A549 treated with RU486 at 1 μM for 4 hours (cell line): ENCODE measurements around the gene OR4D10. TPM values are rescaled to one million over a fixed set of nuclear protein-coding genes. Genes with fewer than 3 reads are reported as not detected.

Source experiments
- total RNA-seq: library from RNA; stranded (reverse); fragments of 200-300 nt; extraction: Qiagen RNA extraction; gene quantifications from 5 replicates; pipeline ENCODE4 v1.2.3, GENCODE V29; 2022; ENCODE audit warnings: low read depth

Gene OR4D10
- not detected in 5 replicates for total RNA-seq

DNA sequence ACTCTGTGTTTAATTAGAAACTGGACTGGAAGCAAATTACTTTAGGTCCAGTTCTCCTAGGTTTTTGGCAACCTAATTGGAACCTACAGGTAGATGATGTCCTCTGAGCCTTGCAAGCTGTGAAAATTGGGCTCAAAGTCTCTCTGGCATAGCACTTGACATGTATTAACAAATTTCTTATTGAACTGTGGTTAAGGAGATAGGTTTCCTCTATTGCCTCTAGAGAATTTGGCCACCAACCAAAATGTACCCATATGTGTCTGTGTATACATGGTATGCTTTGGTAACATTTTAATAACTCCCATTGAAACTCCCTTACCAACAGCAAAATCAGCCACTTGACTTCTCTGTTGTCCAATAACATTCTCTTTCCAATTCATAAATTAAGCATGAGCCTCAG lies at the start of gene OR4D10:
Gene OR4D10, plus strand, starts transcription at position 301 of the 400 bp plus-strand sequence. CDS start 4,115 bp downstream, outside the sequence.

DNA sequence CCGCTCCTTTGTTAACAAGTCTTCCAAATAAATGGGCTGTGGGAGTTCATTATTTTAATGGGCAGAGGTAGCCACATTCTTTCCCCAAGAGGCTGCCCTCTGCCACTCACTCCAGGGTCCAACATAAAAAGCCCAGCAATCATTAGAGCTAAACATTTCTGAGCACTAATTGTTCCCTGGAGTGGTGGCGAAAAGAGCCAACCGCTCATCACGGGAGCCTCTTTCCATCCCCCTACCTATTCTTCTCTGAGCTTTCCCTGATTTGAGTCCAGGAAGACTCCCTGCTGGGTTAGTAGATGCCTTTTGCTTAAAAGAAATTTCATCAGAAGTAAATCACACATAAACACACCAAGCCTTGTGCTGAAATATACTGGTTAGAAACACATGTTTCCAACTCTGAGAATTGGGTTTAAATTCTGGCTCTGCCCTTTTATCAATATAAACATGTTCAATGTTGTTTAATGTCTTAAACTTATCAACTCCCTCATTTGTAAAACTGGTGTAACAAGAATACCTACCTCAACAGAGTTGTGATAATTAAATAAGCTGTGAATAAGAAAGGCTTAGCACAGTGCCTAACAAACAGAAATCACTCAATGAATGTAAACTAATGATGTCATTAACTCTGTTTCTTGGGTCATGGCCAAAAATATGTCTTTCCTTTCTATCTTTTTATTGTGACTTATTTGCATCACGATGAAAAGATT lies 46.6 kb upstream of the OR4D10 start, which contains the start of gene OR5A2:
Gene OR5A2, minus strand, starts transcription at position 53 of the 707 bp plus-strand sequence. CDS start 3,460 bp downstream, outside the sequence.

DNA sequence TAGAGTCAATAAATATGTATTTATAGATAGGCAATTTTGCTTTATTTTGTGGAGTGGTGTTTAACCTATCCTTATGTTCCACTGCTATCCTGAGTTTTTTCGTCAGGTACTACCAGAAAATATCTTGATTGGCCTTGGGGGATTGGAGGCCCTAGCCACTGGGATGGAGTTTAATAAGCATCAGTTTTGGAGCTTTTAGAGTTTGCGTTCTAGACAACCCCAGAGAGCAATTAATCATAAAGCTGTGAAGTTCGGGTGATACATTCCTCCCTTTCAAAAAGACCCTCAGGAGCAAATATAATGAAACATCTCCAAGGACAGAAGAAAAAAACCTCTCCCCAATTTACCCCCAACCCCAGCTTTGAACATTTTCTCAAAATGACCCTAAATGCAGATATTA lies 36.9 kb upstream of the OR4D10 start, which contains the start of gene OR5A1:
Gene OR5A1, plus strand, starts transcription at position 301 of the 400 bp plus-strand sequence. CDS start 6,700 bp downstream, outside the sequence.

DNA sequence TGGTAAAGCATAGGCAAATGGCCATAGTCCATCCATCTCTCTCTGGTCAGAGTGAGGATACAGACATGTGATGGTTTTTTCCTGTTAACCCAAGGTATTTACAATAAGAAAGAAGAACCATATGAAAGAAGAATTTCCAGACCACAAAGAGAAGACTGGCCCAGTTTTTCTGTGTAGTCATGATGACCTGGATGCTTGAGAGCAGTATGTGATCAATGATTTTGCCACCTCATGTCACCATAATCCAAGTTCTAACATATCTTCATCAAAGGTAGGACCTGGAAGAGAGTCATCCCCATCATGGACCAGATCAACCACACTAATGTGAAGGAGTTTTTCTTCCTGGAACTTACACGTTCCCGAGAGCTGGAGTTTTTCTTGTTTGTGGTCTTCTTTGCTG lies 16.5 kb upstream of the OR4D10 start, which contains the start of gene OR4D6:
Gene OR4D6, plus strand, starts transcription at position 301 of the 400 bp plus-strand sequence. Its CDS starts 0 bp downstream, at position 301.

DNA sequence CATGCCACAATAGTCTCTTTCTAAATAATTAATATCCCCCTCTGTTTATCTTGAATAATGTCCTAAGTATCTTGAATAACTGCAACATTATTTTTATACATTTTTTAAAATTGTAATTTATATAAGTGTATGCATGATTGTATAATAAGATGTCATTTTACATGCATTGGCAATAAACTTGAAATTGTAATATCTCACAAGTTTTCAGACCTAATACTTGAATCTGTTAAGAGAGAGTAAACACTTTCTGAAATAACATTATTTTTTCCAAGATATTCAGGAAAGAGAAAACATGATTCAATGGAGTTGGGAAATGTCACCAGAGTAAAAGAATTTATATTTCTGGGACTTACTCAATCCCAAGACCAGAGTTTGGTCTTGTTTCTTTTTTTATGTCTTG lies 30.2 kb downstream of the OR4D10 start, which contains the start of gene OR4D11:
Gene OR4D11, plus strand, starts transcription at position 301 of the 400 bp plus-strand sequence. Its CDS starts 0 bp downstream, at position 301.

DNA sequence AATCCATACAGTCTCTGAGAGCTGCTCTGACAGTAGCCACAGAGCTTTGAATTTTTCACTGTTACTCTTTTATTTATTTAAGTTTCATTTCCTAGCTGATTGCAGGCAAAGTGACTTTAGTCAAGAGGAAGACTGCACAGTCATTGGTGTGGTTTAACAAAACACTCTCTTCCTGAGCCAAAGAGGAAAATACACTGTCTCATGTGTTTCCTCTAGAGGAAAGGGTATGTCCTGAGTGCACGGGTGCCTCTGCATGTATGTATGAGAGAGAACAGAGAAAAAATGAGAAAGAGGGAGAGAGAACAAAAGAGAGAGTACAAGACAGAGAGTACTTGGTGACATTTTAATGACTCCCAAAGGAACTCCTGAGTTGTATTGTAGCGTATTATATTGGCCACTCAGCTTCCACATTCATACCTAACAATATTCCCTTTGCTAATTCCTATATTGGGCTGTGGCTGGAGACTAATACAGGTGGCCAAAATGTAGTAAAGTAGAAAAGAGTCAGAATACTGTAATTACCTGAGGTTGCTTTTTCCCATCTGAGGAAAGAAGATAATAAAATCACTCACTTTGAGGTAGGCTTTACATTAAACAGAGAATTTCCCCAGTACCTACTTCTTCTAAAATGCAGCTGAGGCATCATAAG lies 38.0 kb downstream of the OR4D10 start, which contains the start of gene OR4D9:
Gene OR4D9, plus strand, starts transcription at position 599 of the 649 bp plus-strand sequence. CDS start 3,374 bp downstream, outside the sequence.

Other genes with a start within 250 kb of the OR4D10 start
- not detected in 5 replicates for gene OR5AN1, start 114.4 kb upstream of the OR4D10 start, total RNA-seq
- gene OR5A2, start 46.9 kb upstream of the OR4D10 start, total RNA-seq: not detected in 5 replicates
- not detected in 5 replicates for gene OR5A1, start 36.8 kb upstream of the OR4D10 start, total RNA-seq
- gene OR4D6, start 16.4 kb upstream of the OR4D10 start, total RNA-seq: not detected in 5 replicates
- not detected in 5 replicates for gene OR4D11, start 30.3 kb downstream of the OR4D10 start, total RNA-seq
- not detected in 5 replicates for gene OR4D9, start 38.2 kb downstream of the OR4D10 start, total RNA-seq
- gene OSBP, start 142.5 kb downstream of the OR4D10 start, total RNA-seq: 26.7 to 29.9 TPM (median 27.4 TPM) in 5 replicates
- gene PATL1, start 195.7 kb downstream of the OR4D10 start, total RNA-seq: 38.7 to 49.2 TPM (median 47.1 TPM) in 5 replicates
- not detected in 5 replicates for gene OR10V1, start 240.5 kb downstream of the OR4D10 start, total RNA-seq